HG03139 (cell line): Measurements from ENCODE around the gene CCDC24.

Experiments
- ATAC-seq: cut with Tn5 transposase; IDR thresholded peaks from one replicate; pipeline ENCODE4 v1.9.1; 2021; ENCODE audit not compliant: unreplicated experiment

Gene CCDC24

DNA sequence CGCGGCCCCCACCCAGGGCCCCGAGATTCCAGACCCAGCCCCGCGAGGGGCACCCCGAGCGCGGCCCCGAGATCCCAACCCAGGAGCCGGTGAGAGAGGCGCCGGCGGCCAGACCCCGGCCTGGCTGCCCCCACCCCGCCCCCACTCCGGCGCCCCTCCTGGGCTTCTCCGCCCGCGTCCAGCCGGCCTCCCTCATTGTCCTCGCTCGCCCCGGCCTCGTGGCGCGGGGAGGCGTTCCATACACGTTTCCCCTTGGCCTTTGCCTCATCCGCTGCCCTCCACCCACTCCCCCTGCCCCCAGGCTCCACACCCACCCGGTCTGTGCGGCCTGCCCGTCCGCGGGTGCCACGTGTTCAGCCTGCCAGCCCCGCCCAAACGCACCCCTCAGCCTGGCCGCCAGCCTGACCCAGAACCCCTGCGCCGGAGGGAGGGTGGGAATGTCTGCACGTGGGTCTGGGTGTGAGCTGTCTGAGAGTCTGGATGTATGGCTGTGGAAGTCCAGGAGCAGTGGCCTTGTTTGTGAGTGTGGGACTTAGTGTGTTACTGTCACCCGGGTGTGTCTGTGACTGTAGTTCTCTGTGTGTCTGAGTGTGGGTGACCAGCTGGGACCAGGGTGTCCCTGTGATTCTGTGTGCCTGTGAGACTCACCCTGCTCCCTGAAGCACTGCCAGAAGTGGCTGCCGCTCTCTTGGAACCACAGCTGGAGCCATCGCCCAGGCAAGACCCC is 11.7 kb upstream of the CCDC24 start:
- no peak for ATAC-seq

DNA sequence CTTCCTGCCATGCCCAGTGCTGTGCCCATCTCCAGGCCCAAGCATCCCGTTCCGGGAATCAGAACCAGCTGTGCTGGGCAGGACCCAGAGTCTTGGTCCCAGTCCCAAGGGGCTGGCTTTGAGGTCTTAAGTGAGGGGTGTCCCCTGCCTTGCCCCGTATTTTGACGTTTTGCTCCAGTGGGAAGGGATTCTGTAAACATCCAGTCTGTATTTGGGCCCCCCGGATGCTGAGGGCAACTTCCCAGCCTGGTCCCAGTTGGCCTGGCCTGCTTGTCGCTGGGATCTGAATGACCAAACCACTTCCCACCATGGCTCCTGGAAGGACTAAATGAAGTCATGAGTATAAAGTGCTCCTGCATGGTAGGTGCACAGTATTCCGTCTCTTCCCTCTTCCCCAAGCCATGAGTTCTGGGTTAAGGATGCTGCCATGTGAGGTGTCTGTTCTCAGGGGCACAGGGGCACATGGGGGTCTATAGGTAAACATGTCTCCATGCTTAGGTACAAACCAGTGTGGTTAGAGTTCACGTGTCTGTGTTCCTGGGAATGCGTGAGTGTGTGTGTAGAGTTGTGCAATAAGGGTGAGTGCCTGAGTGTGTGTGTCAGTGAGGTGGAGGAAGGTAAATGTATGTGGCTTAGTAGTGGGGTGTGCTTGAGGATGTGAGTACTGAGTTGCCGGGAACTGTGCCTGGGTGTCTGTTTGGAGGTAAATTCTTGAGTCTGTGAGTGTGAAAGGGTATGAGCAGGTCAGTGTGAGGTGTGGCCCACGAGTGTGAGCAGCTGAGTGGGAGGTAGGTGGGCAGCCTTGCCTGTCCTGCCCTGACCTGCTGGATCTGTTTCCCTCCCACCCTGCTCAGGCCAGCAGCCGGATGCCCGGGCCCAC is 10.9 kb upstream of the CCDC24 start:
- ATAC-seq: no peak

DNA sequence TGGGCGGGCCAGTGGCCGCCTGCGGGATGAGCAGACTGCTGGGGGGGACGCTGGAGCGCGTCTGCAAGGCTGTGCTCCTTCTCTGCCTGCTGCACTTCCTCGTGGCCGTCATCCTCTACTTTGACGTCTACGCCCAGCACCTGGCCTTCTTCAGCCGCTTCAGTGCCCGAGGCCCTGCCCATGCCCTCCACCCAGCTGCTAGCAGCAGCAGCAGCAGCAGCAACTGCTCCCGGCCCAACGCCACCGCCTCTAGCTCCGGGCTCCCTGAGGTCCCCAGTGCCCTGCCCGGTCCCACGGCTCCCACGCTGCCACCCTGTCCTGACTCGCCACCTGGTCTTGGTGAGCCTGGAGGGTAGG is 10.3 kb upstream of the CCDC24 start:
- ATAC-seq: no peak

DNA sequence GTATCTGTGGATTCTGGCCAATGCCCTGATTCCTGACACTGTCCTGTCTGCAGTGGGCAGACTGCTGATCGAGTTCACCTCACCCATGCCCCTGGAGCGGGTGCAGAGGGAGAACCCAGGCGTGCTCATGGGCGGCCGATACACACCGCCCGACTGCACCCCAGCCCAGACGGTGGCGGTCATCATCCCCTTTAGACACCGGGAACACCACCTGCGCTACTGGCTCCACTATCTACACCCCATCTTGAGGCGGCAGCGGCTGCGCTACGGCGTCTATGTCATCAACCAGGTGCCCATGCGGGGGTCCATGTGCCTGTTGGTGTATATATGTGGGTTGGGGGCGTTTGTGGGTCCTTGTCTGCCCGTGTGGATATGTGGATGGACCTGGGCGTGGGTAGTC is 9.8 kb upstream of the CCDC24 start:
- ATAC-seq: no peak

DNA sequence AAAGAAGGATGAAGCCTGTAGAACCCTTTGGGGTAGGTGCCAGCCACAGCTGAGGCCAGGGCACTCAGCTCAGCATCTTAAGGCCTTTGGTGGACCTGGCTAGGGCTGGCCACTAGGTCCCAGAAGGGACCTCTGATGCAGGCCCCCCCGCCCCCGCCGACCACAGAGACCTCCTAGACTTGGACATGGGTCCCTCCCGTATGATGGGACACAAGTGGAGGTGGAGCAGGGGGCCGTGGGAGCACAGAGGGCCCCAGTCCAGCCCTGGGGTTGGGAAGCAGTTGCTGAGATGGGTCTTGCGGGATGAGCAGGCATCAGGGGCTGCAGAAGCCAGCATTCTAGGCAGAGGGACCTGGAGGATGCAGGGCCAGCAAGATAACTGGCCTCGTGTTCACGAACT is 9.2 kb upstream of the CCDC24 start:
- ATAC-seq: no peak

DNA sequence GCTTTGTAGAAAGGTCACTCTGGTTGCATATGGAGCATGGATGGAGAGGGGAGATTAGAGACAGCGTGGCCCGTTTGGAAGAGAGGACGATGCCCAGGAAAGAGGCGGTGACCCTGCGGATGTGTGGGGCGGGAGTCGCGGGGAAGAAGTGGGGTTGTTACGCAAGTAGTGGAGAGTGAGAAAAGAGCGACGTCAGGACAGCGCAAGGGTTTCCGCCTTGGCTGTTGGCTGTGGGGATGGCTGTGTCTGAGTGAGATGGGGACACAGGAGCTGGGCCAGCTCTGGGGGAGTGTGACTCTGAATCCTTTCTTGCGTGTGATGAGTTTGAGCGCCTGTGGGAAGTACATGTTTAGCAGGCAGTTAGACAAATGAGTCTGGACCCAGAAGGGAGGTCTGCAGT is 8.6 kb upstream of the CCDC24 start:
- no peak for ATAC-seq

DNA sequence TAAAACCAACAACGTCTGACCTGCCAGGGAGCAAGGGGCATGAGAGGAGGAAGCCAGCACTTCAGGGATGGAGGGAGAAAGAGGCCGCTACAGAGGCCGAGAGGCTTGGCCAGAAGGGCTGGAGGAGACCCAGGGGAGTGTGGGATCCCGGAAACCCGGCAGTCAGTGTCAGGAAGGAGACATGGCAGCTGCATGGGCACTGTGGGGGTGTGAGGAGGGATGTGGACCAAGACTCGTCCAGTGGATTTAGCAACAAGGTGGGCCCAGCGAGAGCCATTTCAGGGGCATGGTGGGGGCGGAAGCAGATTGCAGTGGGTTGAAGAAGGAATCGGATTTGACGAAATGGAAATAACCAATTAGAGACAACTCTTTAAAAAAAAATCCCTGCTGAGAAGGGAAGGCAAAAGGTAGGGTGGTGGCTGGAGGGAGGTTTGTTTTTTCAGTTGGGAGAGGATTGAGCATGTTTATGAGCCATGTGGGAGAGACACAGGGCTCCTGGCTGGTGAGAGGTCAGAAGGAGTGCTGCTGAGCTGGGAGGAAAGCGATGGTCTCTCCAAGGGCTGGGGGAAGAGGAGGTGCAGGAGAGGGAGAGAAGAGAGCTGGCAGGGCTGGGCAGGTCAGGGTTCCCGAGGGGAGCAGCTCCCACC is 8.0 kb upstream of the CCDC24 start:
- no peak for ATAC-seq

DNA sequence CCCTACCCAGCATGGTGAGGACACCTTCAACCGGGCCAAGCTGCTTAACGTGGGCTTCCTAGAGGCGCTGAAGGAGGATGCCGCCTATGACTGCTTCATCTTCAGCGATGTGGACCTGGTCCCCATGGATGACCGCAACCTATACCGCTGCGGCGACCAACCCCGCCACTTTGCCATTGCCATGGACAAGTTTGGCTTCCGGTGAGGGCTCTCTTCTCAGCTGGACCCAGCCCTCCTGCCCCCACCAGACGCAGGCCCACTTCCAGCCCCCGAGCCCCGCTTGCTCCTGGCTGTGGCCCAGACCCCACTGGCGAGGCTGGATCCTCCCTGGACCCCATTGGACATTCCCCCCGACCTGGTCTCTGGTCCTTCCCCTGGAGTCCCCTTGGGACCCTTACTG is 6.5 kb upstream of the CCDC24 start:
- ATAC-seq: no peak

DNA sequence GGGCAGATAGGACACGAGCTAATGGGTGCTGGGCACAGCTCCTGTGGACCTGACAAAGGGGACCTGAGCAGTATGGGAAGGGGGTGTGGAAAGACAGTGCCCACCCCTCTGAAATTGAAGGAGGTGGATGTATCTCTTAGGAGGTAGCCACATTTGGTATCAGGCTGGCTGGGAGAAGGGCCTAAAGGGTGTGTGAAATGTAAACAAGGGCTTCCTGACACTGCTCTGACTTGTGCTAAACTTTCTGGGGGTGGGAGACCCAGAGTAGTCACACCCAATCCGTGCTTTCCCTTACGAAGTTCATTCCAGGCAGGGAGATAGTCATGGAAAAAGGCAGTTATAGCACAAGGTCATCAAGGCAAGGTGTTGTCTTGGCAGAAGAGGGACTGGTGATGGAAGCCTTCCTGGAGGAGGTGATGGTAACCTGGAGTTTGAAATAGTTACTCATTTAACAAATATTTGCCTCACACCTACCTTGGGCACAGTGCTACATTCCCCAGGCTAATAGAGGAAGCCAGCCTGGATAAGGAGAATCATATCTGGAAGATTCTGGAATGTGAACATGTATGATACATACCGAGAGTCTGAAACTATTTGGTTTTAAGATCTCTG is 5.3 kb upstream of the CCDC24 start:
- ATAC-seq: no peak

DNA sequence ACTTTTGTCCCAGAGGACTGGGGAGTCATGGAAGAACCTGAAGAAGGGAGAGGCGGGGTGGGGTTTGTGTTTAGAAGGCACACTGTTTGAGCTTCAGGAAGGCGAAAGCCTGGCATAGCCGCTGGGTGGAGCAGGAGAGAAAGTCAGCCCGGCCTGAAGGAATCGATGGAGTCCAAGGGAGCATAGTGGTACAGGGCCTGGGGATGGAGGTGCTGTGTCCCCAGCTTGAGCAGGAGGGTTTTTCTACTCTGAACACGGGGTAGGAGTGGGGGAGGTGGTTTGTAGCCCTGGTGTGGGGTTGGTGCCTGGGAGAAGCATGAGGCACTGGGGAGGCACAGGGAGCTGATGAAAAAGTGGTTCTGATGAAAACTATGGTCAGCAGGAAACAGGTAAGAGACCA is 4.7 kb upstream of the CCDC24 start:
- no peak for ATAC-seq

DNA sequence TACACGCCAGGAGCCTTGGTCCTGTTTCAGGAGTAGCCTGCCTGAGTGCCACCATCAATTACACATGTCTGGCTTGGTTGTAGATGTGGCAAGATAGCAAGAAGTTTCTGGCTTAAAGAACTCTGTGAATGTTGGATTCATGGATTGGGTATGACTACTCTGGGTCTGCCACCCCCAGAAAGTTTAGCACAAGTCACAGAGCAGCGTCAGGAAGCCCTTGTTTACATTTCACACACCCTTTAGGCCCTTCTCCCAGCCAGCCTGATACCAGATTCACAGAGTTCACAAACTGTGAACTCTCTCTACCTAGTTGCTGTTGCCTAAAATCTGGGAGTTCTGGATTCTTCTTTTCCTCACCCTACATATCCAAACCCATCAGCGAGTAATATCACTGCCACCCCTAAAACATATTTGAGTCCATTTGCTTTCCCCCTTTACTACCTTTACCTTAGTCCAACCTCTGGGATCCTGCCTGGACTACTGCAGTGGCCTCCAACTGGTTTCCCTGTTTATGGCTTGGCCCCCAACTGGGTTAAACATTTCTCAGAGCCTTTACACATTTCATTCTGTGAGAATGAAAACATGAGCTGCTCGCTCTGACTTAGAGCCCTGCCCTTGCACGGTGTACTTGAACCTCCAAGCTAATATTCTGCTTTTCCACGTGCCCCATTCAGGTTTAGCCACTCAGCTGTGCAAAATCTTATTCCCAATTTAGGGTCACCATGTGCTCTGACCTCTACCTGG is 4.1 kb upstream of the CCDC24 start:
- no peak for ATAC-seq

DNA sequence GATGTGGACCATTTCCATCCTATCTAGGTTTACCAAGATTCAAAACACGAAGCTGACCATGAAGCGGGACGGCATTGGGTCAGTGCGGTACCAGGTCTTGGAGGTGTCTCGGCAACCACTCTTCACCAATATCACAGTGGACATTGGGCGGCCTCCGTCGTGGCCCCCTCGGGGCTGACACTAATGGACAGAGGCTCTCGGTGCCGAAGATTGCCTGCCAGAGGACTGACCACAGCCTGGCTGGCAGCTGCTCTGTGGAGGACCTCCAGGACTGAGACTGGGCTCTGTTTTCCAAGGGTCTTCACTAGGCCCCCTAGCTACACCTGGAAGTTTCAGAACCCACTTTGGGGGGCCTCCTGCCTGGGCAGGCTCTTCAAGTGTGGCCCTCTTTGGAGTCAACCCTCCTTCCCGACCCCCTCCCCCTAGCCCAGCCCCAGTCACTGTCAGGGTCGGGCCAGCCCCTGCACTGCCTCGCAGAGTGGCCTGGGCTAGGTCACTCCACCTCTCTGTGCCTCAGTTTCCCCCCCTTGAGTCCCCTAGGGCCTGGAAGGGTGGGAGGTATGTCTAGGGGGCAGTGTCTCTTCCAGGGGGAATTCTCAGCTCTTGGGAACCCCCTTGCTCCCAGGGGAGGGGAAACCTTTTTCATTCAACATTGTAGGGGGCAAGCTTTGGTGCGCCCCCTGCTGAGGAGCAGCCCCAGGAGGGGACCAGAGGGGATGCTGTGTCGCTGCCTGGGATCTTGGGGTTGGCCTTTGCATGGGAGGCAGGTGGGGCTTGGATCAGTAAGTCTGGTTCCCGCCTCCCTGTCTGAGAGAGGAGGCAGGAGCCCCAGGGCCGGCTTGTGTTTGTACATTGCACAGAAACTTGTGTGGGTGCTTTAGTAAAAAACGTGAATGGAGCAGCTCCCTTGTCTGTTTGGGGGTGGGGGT is 864 bp upstream of the CCDC24 start:
- no peak for ATAC-seq

DNA sequence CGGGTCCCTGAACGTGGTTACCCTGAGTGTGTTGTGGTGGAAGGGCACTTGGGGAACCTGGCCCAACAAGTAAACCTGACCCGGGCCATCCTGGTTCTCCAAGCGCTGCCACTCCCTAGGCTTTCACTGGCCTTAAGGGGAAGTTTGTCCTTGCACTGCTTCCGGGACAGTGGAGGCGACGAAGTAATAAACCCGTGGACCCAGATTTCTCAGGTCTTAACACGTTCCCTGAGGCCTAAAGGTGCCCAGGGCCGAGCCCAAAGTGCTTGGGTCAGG is 261 bp upstream of the CCDC24 start:
- ATAC-seq: no peak

DNA sequence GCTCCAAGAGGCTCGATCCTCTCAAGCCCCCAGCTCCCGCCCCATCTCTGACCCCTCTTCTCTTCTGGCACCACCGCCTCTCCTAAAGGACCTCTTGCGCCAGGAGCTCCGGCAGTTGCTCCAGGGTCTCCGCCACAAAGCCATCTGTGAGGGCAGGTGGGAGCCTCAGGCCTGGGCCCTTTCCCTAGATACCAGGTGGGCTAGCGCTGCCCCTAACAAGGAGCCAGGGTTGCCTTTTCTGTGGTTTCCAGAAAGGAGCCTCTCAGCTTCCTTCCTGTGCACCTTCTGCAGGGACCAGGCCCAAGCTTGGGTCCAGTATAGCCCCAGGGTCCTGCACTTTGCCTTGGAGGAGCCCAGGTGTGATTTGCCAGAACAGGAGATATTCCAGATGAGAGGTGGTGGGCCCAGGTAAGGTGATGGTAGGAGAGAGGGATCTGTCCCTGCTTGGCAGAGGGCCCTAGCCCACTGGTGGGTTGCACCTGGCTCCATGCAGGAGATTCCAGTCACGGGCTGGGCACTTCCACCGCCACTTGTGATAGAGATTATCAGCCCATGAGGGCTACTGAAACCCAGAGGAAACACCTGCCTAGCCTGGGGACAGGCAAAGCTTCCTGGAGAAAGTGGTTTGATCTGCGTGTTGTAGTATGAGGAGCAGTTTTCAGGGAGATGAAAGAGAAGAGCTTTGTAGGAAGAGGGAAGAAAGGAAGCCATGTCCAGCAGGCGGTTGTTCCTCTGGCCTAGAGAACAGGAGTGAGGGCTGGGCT is 1.0 kb downstream of the CCDC24 start:
- ATAC-seq: no peak

DNA sequence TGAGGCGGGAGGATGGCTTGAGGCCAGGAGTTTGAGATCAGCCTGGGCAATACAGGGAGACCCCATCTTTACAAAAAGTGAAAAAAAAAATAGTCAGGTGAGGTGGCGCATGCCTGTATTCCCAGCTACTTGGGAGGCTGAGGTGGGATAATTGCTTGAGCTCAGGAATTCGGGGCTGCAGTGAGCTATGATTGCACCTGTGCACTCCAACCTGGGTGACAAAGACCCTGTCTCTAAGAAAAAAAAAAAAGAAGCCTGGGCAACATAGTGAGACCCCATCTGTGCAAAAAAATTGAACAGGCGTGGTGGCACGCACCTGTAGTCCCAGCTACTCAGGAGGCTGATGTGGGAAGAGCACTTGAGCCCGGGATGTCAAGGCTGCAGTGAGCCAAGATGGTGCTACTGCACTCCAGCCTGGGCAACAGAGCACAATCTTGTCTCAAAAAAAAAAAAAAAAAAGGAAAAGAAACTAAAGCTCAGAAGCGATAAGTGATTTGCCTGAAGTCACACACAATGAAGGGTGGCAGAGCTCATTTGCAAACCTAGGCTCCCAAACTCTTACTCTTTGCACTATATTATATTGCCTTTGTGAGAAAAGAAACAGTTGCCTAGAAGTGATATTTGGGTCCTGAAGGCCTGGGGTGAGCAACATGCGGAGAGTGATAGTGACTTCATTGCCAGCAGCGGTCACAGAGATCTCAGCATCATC is 2.0 kb downstream of the CCDC24 start:
- no peak for ATAC-seq

DNA sequence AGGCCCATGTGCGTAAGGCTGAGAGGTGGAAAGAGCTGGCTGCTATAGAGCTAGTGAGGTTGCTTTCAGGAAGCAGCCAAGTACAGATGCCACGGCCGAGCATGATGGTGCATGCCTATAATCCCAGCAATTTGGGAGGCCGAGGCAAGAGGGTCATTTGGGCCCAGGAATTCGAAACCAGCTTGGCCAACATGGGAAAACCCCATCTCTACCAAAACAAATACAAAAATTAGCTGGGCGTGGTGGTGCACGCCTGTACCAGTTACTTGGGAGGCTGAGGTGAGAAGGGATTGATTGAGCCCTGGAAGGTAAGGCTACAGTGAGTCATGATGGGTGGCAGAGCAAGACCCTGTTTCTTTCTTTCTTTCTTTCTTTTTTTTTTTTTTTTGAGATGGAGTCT is 2.7 kb downstream of the CCDC24 start:
- no peak for ATAC-seq

DNA sequence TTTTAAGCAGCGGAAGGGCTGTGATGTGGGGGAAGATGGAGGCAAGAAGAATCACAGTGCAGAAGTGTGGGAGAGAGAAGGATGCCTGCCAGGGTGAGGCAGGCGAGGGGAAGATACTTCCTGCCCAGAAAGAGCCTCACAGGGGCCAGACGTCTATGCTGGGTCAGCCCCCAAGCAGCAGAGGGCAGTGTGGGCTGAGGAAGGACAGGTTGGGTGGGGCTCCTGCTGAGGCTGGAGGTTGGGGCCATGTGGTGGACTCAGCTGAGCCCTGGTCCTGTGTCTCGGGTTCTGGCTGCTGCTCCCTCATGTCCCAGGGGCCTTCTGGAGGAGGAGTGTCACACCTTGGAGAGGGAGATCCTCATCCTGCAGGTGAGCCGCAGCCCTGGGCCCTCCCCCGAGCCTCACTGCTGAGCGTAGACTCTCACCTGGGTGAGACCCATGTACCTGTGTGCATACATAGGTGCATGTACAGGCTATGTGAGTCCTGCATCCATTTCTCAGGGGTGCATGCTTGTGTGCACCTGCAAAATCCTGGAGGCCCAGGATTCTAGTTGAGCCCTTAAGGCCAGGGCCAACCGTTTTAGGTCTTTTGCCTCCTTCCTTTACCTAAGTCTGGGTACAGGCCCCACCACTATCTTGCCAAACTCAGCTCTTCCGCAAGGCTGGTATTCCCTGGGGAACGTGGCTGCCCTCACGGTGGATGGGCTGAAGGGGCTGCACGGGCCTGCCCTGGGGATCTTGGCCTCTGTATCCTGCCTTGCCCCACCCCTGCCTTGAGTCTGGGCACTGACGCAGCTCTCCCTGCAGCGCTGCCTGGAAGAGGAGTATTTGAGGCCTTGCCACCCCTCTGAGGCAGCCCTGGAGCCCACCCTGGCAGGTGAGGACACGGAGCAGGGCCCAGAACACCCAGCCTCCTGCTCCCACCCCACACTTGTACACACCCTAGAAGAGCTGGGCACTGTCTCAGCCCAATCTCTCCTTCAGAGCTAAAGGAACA is 3.7 kb downstream of the CCDC24 start:
- no peak for ATAC-seq
